Activated CD8-positive, alpha-beta T cell treated with anti-CD3 and anti-CD28 coated beads, Interleukin-2, amount 10 ng/mL, durations not matched to agents 7 days and 5 days (primary cell): Measurements from ENCODE around the gene COBLL1. TPM values are rescaled to one million over a fixed set of nuclear protein-coding genes. Genes with fewer than 3 reads are reported as not detected.

Experiments used
- ATAC-seq: fragments of 150-1000 bp; cut with Tn5 transposase; one replicate; pipeline ENCODE4 v1.10.0; 2021; ENCODE audit warnings: moderate library complexity
- CTCF ChIA-PET: fragments of 350-600 bp; sonication (Branson Sonifier 250); formaldehyde crosslinking; loops from one replicate; lab custom pipeline; 2021; ENCODE audit warnings: antibody characterized with exemption; lab: Charles Lee
- POLR2A ChIA-PET: fragments of 350-600 bp; sonication (Branson Sonifier 250); formaldehyde crosslinking; loops from one replicate; lab custom pipeline; 2021; ENCODE audit warnings: antibody characterized with exemption; lab: Charles Lee
- DNase-seq: peaks from one replicate; pipeline ENCODE4 v3.0.0-alpha.2; 2020
- H3K27ac Mint-ChIP-seq: one replicate; pipeline ENCODE4 v1.8.0; 2021; ENCODE audit warnings: mild to moderate bottlenecking, mixed read lengths
- H3K27me3 Mint-ChIP-seq: one replicate; pipeline ENCODE4 v1.8.0; 2021; ENCODE audit warnings: low read depth, mixed read lengths
- H3K36me3 Mint-ChIP-seq: one replicate; pipeline ENCODE4 v1.8.0; 2021; ENCODE audit warnings: low read depth, mixed read lengths
- H3K4me1 Mint-ChIP-seq: one replicate; pipeline ENCODE4 v1.8.0; 2021; ENCODE audit warnings: low read depth, mixed read lengths
- H3K4me3 Mint-ChIP-seq: one replicate; pipeline ENCODE4 v1.8.0; 2021; ENCODE audit warnings: mild to moderate bottlenecking, mixed read lengths
- H3K9me3 Mint-ChIP-seq: one replicate; pipeline ENCODE4 v1.8.0; 2022; ENCODE audit warnings: mixed read lengths; ENCODE audit not compliant: insufficient read depth
- total RNA-seq, 2 experiments: library from RNA; stranded (reverse); gene quantifications; one replicate each; pipeline ENCODE4 v1.2.3, GENCODE V29; 2021

COBLL1 gene
- total RNA-seq, 2 experiments from 2014 or later: not detected

DNA sequence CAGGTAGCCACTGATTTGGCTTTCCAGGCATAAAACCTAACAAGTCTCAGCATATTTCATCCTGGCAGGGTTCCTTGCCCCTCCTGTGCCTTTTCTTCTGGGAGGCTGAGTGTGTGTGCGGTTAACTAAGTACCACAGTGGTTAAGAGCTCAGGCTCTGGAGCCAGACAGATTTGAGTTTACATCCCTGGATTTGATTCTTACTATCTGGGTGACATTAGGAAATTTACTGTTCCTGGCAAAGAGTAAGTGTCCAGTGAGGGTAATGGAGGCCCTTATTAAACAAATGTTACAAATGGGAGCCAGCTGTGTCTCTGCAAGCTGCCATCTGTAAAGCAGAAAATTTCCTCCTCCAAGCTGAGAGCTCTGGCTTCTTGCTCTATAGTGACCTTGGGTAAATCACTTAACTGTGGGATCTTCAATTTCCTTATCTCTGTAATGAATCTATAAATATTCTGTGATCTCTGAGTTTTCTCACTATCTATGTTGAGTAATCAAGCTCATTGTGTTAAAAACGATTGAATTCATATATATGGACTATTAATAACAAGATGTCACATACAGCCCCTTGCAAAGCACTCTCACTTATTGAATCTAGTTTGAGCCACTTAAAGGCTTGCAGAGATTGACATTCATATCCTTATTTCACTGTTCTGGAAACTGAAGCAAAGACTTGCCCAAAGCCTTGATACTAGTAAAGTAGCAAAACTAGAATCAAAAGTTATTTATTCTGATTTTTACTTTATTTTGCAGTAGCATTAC lies 6.5 kb upstream of the COBLL1 start:
- no peaks in the 10 kb centered on the region for H3K4me1 Mint-ChIP-seq
- no peak overlapping the region for H3K4me3 Mint-ChIP-seq
- peaks cover 17% of the 10 kb centered on the region for H3K27me3 Mint-ChIP-seq
- H3K27ac Mint-ChIP-seq: no peak overlapping the region
- DNase-seq (no peak), ATAC-seq (no peak)
- H3K9me3 Mint-ChIP-seq: no peaks in the 10 kb centered on the region
- H3K36me3 Mint-ChIP-seq: no peaks in the 10 kb centered on the region
- ChIA-PET POLR2A (no interaction called here), CTCF (interaction anchor here (0.7 kb wide), 1 partner anchor 605 kb away, joined by 3 read pairs; no protein-coding TSS in a partner anchor)

- Mint-ChIP-seq H3K9me3 (no peaks in the 10 kb centered on the region), H3K27me3 (peaks cover 17% of the 10 kb centered on the region), H3K4me3 (no peak overlapping the region), H3K4me1 (no peaks in the 10 kb centered on the region), H3K27ac (no peak overlapping the region), H3K36me3 (no peaks in the 10 kb centered on the region)
- no peak for DNase-seq
- POLR2A ChIA-PET: no interaction called here
- CTCF ChIA-PET: no interaction called here
- no peak for ATAC-seq
These were observed 5.7 kb upstream of the COBLL1 start for GRCh38 chr2:164847291-164847690.

GRCh38 chr2:164846276-164846675 lies 4.7 kb upstream of the COBLL1 start:
- Mint-ChIP-seq H3K27ac (no peak overlapping the region), H3K9me3 (no peaks in the 10 kb centered on the region), H3K27me3 (peaks cover 17% of the 10 kb centered on the region), H3K4me1 (no peaks in the 10 kb centered on the region), H3K36me3 (no peaks in the 10 kb centered on the region), H3K4me3 (no peak overlapping the region)
- POLR2A ChIA-PET: no interaction called here
- no peak for ATAC-seq
- DNase-seq: no peak
- CTCF ChIA-PET: no interaction called here

DNA sequence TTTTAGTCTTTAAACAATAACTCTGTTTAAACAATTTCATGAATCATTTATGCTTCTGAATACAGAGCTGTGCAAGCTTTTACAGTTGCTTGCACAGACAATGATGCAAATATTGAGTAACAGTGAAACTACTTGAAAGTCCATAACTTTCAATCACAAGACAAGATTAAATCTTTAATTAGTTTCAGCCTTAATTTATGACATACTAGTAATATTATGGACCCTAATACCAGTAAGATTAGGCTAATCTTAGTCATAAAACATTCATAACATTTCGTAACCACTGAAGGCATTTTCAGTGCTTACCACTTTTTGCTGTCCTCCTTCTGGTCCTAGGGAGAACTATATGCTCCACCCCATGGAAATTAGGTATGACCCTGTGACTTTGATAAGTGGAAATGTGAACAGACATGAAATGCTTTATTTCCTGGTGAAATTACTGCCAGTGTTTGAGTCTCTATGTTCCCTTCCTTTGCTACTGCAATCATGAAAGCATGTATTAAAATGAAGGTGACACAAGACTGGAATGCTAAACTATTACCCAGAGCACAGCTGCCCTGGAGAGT lies 1.8 kb upstream of the COBLL1 start:
- no peak overlapping the region for H3K27ac Mint-ChIP-seq
- H3K36me3 Mint-ChIP-seq: no peaks in the 10 kb centered on the region
- ATAC-seq (no peak), DNase-seq (no peak)
- no peaks in the 10 kb centered on the region for H3K9me3 Mint-ChIP-seq
- ChIA-PET CTCF (no interaction called here), POLR2A (no interaction called here)
- H3K4me3 Mint-ChIP-seq: no peak overlapping the region
- peaks cover 23% of the 10 kb centered on the region for H3K27me3 Mint-ChIP-seq
- peaks cover 7% of the 10 kb centered on the region for H3K4me1 Mint-ChIP-seq

- no peaks in the 10 kb centered on the region for H3K36me3 Mint-ChIP-seq
- peaks cover 28% of the 10 kb centered on the region for H3K27me3 Mint-ChIP-seq
- peaks cover 7% of the 10 kb centered on the region for H3K4me1 Mint-ChIP-seq
- POLR2A ChIA-PET: no interaction called here
- ATAC-seq (no peak), DNase-seq (no peak)
- H3K4me3 Mint-ChIP-seq: no peak overlapping the region
- no peaks in the 10 kb centered on the region for H3K9me3 Mint-ChIP-seq
- H3K27ac Mint-ChIP-seq: no peak overlapping the region
- CTCF ChIA-PET: interaction anchor here (0.8 to 1.3 kb wide), 3 partner anchors 15 to 329 kb away, joined by 3 to 5 read pairs (median 3); no protein-coding TSS in a partner anchor
These were observed 972 bp upstream of the COBLL1 start for GRCh38 chr2:164842624-164842966.

- Mint-ChIP-seq H3K27me3 (peaks cover 33% of the 10 kb centered on the region), H3K4me1 (peaks cover 7% of the 10 kb centered on the region), H3K9me3 (no peaks in the 10 kb centered on the region), H3K4me3 (peak overlapping the region; percentile 62), H3K27ac (no peak overlapping the region), H3K36me3 (no peaks in the 10 kb centered on the region)
- POLR2A ChIA-PET: no interaction called here
- DNase-seq: peak; percentile 24
- ATAC-seq: peak; percentile 82
- CTCF ChIA-PET: interaction anchor here (0.6 to 1.3 kb wide), 6 partner anchors 13 to 330 kb away, joined by 3 to 4 read pairs (median 3); no protein-coding TSS in a partner anchor
These were observed 499 bp downstream of the COBLL1 start for GRCh38 chr2:164840930-164841718.

DNA sequence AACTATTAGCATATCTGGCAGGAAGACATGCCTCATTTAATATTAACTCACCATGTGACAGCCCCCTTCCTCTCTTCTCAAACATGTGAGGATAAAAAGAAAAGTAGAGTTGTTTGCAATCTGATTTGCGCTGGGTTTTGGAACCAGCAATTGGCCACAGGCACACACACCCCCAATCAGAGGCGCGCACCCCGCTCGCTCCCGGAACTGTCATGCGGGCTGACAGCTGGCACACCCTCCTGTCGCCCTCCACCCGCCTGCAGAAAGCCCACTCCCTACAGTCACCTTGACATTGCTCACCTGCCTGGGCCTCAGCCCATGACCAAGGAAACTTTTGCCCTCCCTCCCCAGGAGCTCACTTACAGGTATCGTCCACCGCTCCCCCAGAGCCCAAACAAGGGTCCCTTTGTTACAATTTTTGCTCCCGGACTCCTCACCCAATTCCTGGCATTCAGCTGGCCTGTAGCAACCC lies 1.1 kb downstream of the COBLL1 start:
- DNase-seq: no peak
- ChIA-PET CTCF (no interaction called here), POLR2A (no interaction called here)
- H3K4me3 Mint-ChIP-seq: peak overlapping the region; percentile 48
- H3K4me1 Mint-ChIP-seq: peaks cover 7% of the 10 kb centered on the region
- no peaks in the 10 kb centered on the region for H3K36me3 Mint-ChIP-seq
- ATAC-seq: no peak
- no peak overlapping the region for H3K27ac Mint-ChIP-seq
- H3K27me3 Mint-ChIP-seq: peaks cover 34% of the 10 kb centered on the region
- H3K9me3 Mint-ChIP-seq: no peaks in the 10 kb centered on the region

GRCh38 chr2:164839914-164840457 lies 1.6 kb downstream of the COBLL1 start:
- H3K36me3 Mint-ChIP-seq: no peaks in the 10 kb centered on the region
- peak overlapping the region; percentile 48 for H3K4me3 Mint-ChIP-seq
- H3K9me3 Mint-ChIP-seq: no peaks in the 10 kb centered on the region
- ChIA-PET POLR2A (no interaction called here), CTCF (no interaction called here)
- H3K27ac Mint-ChIP-seq: no peak overlapping the region
- peaks cover 7% of the 10 kb centered on the region for H3K4me1 Mint-ChIP-seq
- H3K27me3 Mint-ChIP-seq: peaks cover 37% of the 10 kb centered on the region
- ATAC-seq (no peak), DNase-seq (no peak)

DNA sequence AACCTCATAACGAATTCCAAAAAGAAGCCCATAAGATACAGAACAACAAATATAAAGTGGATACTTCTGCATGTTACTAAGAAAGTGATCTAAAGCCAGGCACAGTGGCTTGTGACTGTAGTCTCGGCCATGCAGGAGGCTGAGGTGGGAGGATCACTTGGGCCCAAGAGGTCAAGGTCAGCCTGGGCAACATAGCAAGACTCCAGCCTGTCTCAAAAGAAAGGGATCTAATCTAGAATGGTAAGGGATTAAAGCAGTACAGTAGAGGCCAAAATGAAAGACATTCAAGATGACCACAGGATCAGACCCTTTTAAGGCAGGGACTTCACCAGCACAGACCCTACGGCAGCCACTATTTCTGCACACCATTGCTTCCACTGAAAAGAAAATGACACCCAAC lies 3.8 kb downstream of the COBLL1 start:
- DNase-seq (no peak), ATAC-seq (no peak)
- Mint-ChIP-seq H3K27ac (no peak overlapping the region), H3K36me3 (no peaks in the 10 kb centered on the region), H3K27me3 (peaks cover 31% of the 10 kb centered on the region), H3K4me1 (peaks cover 7% of the 10 kb centered on the region), H3K9me3 (no peaks in the 10 kb centered on the region), H3K4me3 (no peak overlapping the region)
- ChIA-PET POLR2A (no interaction called here), CTCF (no interaction called here)

DNA sequence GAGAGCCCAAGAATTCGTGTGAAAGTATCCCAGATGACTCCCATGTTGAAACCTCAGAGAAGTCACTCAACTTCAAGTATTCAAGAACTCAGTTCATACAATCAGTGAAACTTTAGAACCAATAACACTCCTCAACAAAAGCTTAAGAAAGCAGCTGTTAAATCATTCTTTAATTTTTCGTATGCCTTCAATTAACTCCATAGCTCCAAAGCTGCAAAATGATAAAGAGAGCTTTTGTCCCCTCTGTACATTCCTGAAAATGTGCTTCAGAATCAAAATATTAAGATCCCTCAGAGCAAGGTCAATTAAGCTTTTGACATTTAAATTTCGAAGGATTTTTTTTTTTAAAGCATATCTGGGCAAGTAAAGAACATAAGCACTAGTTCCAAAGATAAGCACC lies 4.7 kb downstream of the COBLL1 start:
- DNase-seq: no peak
- ATAC-seq: no peak
- Mint-ChIP-seq H3K4me3 (no peak overlapping the region), H3K27ac (no peak overlapping the region), H3K4me1 (peaks cover 7% of the 10 kb centered on the region), H3K36me3 (no peaks in the 10 kb centered on the region), H3K9me3 (no peaks in the 10 kb centered on the region), H3K27me3 (peaks cover 31% of the 10 kb centered on the region)
- CTCF ChIA-PET: interaction anchor here (0.8 kb wide), 1 partner anchor 9 kb away, joined by 4 read pairs; no protein-coding TSS in a partner anchor
- POLR2A ChIA-PET: no interaction called here

DNA sequence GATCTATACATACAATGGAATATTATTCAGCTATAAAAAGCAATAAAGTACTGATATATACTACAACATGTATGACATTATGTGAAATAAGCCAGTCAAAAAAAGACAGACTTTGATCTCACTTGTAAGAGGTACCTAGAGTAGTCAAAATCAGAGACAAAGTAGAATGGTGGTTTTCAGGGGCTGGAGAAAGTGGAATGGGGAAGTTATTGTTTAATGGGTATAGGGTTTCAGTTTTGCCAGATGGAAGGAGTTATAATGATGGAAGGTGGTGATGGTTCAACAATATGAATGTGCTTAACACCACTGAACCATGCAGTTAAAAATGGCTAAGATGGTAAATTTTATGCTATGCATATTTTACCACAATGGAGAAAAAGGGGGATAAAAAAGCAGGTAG lies 6.3 kb downstream of the COBLL1 start:
- Mint-ChIP-seq H3K36me3 (no peaks in the 10 kb centered on the region), H3K27ac (no peak overlapping the region), H3K4me3 (no peak overlapping the region), H3K9me3 (no peaks in the 10 kb centered on the region), H3K4me1 (peaks cover 2% of the 10 kb centered on the region), H3K27me3 (peaks cover 26% of the 10 kb centered on the region)
- CTCF ChIA-PET: no interaction called here
- POLR2A ChIA-PET: no interaction called here
- ATAC-seq (no peak), DNase-seq (no peak)
